Bronchial epithelial cell (primary cell): ENCODE results near the gene MDH2. TPM values are rescaled to one million over a fixed set of nuclear protein-coding genes. Genes with fewer than 3 reads are reported as not detected.
"Not testable (repeated sequence)": the region's sequence is repeated elsewhere in the genome, so short reads cannot be mapped to it uniquely, and the experiment has no call there.

ENCODE experiments used
- DNase-seq: peaks from one replicate; pipeline ENCODE4 v3.0.0-alpha.2; 2010; ENCODE audit warnings: low read depth
- FAIRE-seq: peaks from 2 replicates; lab custom pipeline; 2011; peaks lifted over from hg19 to GRCh38; lab: Jason Lieb, UNC
- H3K27me3 ChIP-seq: 2 replicates; pipeline ENCODE4 v1.5.1; 2011; ENCODE audit warnings: low read length; ENCODE audit not compliant: control insufficient read depth, insufficient read depth
- H3K36me3 ChIP-seq: 2 replicates; pipeline ENCODE4 v1.5.1; 2011; ENCODE audit warnings: low read length; ENCODE audit not compliant: control insufficient read depth, insufficient read depth
- H3K4me3 ChIP-seq: 2 replicates; pipeline ENCODE4 v1.5.1; 2011; ENCODE audit warnings: mild to moderate bottlenecking, low read depth, low read length, control low read depth
- CTCF ChIP-seq: IDR thresholded peaks from 2 replicates; pipeline ENCODE4 v1.5.1; 2011; ENCODE audit warnings: mild to moderate bottlenecking, moderate library complexity, low read length, control low read depth, inconsistent platforms; ENCODE audit not compliant: insufficient read depth, severe bottlenecking
- total RNA-seq: library from RNA; depleted of rRNA; stranded (reverse); fragments of >200 nt; gene quantifications from 2 replicates; pipeline ENCODE4 v1.2.1, GENCODE V29; 2014

MDH2 gene
- total RNA-seq, 1 donor from 2014 or later, result 45.0 TPM

GRCh38 chr7:76020031-76020714 is 27.7 kb upstream of the MDH2 start:
- peak; percentile 13 for FAIRE-seq
- no peak overlapping the region for H3K4me3 ChIP-seq
- H3K36me3 ChIP-seq, result peaks cover 4% of the 10 kb centered on the region
- DNase-seq, result peak; percentile 43
- peak; percentile 96 for TF ChIP-seq CTCF
- no peaks in the 10 kb centered on the region for H3K27me3 ChIP-seq

GRCh38 chr7:76022026-76022780 is 25.7 kb upstream of the MDH2 start:
- DNase-seq (no peak), FAIRE-seq (no peak)
- no peak for TF ChIP-seq CTCF
- Histone ChIP-seq H3K27me3 (no peaks in the 10 kb centered on the region), H3K4me3 (no peak overlapping the region), H3K36me3 (peaks cover 5% of the 10 kb centered on the region)

GRCh38 chr7:76023002-76023401 is 24.9 kb upstream of the MDH2 start:
- peaks cover 8% of the 10 kb centered on the region for H3K36me3 ChIP-seq
- no peak for DNase-seq
- TF ChIP-seq CTCF, result no peak
- FAIRE-seq, result no peak
- no peak overlapping the region for H3K4me3 ChIP-seq
- H3K27me3 ChIP-seq, result no peaks in the 10 kb centered on the region

GRCh38 chr7:76029682-76030081 is 18.2 kb upstream of the MDH2 start:
- not testable (repeated sequence) for DNase-seq, H3K36me3 ChIP-seq, FAIRE-seq, H3K4me3 ChIP-seq, H3K27me3 ChIP-seq

- TF ChIP-seq CTCF, result no peak
- H3K4me3 ChIP-seq, result no peak overlapping the region
- no peak for DNase-seq
- no peaks in the 10 kb centered on the region for H3K27me3 ChIP-seq
- H3K36me3 ChIP-seq, result peaks cover 5% of the 10 kb centered on the region
- no peak for FAIRE-seq
Measured at GRCh38 chr7:76031964-76032363, 15.9 kb upstream of the MDH2 start.

GRCh38 chr7:76037310-76037709 is 10.6 kb upstream of the MDH2 start:
- TF ChIP-seq CTCF, result no peak
- H3K4me3 ChIP-seq, result no peak overlapping the region
- peaks cover 4% of the 10 kb centered on the region for H3K36me3 ChIP-seq
- DNase-seq (no peak), FAIRE-seq (no peak)
- H3K27me3 ChIP-seq, result no peaks in the 10 kb centered on the region
